Measurements from ENCODE around the gene SLC3A2. TPM values are rescaled to one million over a fixed set of nuclear protein-coding genes. Genes with fewer than 3 reads are reported as not detected.
"Not testable (repeated sequence)": the region's sequence is repeated elsewhere in the genome, so short reads cannot be mapped to it uniquely, and the experiment has no call there.

SLC3A2 gene
- total RNA-seq, 1 donor from 2014 or later = 35.0 TPM

- H3K36me3 ChIP-seq = no peaks in the 10 kb centered on the region
- intact Hi-C loops (cut with micrococcal nuclease) = no loop called here
- H3K27me3 ChIP-seq (ENCODE audit: low read depth) = peaks cover 12% of the 10 kb centered on the region
- TF ChIP-seq, protein P1, sequence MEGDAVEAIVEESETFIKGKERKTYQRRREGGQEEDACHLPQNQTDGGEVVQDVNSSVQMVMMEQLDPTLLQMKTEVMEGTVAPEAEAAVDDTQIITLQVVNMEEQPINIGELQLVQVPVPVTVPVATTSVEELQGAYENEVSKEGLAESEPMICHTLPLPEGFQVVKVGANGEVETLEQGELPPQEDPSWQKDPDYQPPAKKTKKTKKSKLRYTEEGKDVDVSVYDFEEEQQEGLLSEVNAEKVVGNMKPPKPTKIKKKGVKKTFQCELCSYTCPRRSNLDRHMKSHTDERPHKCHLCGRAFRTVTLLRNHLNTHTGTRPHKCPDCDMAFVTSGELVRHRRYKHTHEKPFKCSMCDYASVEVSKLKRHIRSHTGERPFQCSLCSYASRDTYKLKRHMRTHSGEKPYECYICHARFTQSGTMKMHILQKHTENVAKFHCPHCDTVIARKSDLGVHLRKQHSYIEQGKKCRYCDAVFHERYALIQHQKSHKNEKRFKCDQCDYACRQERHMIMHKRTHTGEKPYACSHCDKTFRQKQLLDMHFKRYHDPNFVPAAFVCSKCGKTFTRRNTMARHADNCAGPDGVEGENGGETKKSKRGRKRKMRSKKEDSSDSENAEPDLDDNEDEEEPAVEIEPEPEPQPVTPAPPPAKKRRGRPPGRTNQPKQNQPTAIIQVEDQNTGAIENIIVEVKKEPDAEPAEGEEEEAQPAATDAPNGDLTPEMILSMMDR (IDR thresholded peaks at IDR 0.05; ENCODE audit: borderline replicate concordance) = no peak
- DNase-seq = no peak
- no peak overlapping the region for H3K27ac ChIP-seq (replicated peaks)
- H3K9me3 ChIP-seq (replicated peaks) = no peaks in the 10 kb centered on the region
- H3K4me3 ChIP-seq = no peak overlapping the region
- H3K4me1 ChIP-seq = peaks cover 5% of the 10 kb centered on the region
Observed at GRCh38 chr11:62933285-62933684, 52.6 kb downstream of the SLC3A2 start.

DNA sequence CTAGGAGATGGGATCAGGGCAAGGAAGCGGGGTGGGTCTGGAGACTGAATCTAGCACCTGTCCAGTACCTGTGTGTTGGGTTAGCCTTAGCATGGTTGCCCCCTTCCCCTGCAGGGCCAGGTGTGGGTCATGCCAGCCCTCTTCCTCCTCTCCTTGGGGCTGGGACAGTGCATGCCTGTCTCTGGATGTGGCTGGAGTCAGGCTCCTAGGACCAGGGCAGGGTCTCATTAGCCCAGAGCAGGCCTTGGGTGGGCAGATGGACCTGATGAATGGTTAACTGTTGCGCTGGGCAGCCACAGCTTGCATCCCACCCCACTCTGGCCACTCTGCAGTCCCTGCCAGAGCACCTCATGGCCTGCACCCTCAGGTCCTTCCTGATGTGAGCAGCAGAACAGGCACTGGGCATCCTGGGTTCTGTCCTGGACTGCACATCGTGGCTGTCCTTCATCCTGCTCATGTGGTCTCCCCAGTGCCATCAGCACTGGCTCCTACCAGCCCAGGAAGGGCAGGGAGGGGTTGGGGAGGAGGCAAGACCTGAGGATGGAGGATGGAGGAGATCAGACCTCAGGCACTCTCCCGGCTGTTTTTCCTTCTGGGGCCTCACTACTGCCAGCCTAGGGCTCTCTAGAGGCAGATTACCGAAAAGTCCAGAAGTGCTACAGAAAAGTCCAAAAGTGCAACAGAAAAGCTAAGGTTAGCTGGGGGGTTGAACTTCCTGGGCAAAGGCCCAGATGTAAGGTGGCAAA is 53.2 kb downstream of the SLC3A2 start:
- H3K9me3 ChIP-seq (replicated peaks) = no peaks in the 10 kb centered on the region
- no peak for DNase-seq
- no peaks in the 10 kb centered on the region for H3K36me3 ChIP-seq
- intact Hi-C loops (cut with micrococcal nuclease) = no loop called here
- H3K27ac ChIP-seq (replicated peaks) = no peak overlapping the region
- TF ChIP-seq, protein P1 (IDR thresholded peaks at IDR 0.05; ENCODE audit: borderline replicate concordance) = no peak
- H3K4me3 ChIP-seq = no peak overlapping the region
- peaks cover 5% of the 10 kb centered on the region for H3K4me1 ChIP-seq
- H3K27me3 ChIP-seq (ENCODE audit: low read depth) = peaks cover 6% of the 10 kb centered on the region

DNA sequence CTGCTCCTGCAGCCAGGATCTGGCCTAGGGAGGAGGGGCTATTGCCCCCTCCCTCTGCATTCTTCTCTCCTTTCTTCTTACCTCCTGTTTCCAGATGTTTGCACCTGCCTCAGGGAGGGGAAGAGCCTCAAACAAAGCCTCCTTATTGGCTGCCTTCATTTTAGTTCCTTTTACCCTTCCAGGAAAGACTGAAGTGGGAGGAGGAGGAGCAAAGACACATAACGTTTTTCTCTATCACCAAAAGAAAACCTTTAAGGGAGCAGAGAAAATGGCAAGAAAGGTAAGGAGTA is 53.7 kb downstream of the SLC3A2 start:
- H3K4me1 ChIP-seq = peaks cover 5% of the 10 kb centered on the region
- H3K4me3 ChIP-seq = no peak overlapping the region
- no peak overlapping the region for H3K27ac ChIP-seq (replicated peaks)
- DNase-seq = no peak
- H3K27me3 ChIP-seq (ENCODE audit: low read depth) = peaks cover 4% of the 10 kb centered on the region
- no peaks in the 10 kb centered on the region for H3K36me3 ChIP-seq
- intact Hi-C loops (cut with micrococcal nuclease) = no loop called here
- TF ChIP-seq, protein P1 (IDR thresholded peaks at IDR 0.05; ENCODE audit: borderline replicate concordance) = no peak
- no peaks in the 10 kb centered on the region for H3K9me3 ChIP-seq (replicated peaks)

- H3K4me3 ChIP-seq; H3K36me3 ChIP-seq; intact Hi-C loops (cut with micrococcal nuclease); DNase-seq; H3K9me3 ChIP-seq (replicated peaks); H3K4me1 ChIP-seq; H3K27me3 ChIP-seq (ENCODE audit: low read depth); H3K27ac ChIP-seq (replicated peaks): not testable (repeated sequence)
Observed at GRCh38 chr11:62937528-62937927, 56.8 kb downstream of the SLC3A2 start.

Other genes with a start within 250 kb of the SLC3A2 start
- gene GANAB, start 234.3 kb upstream of the SLC3A2 start, total RNA-seq = 90.2 TPM
- gene INTS5, start 227.6 kb upstream of the SLC3A2 start, total RNA-seq = 10.1 TPM
- 31.1 TPM for gene C11orf98, start 215.7 kb upstream of the SLC3A2 start, total RNA-seq
- 5.0 TPM for gene CSKMT, start 215.6 kb upstream of the SLC3A2 start, total RNA-seq
- 6.9 TPM for gene UQCC3, start 209.2 kb upstream of the SLC3A2 start, total RNA-seq
- 2.1 TPM for gene LBHD1, start 208.6 kb upstream of the SLC3A2 start, total RNA-seq
- 82.3 TPM for gene UBXN1, start 201.8 kb upstream of the SLC3A2 start, total RNA-seq
- gene LRRN4CL, start 191.4 kb upstream of the SLC3A2 start, total RNA-seq = 2.7 TPM
- 18.4 TPM for gene BSCL2, start 173.5 kb upstream of the SLC3A2 start, total RNA-seq
- not detected for gene GNG3, start 173.2 kb upstream of the SLC3A2 start, total RNA-seq
- 37.6 TPM for gene HNRNPUL2, start 153.4 kb upstream of the SLC3A2 start, total RNA-seq
- 12.9 TPM for gene TTC9C, start 152.4 kb upstream of the SLC3A2 start, total RNA-seq
- 9.5 TPM for gene ZBTB3, start 126.7 kb upstream of the SLC3A2 start, total RNA-seq
- 43.4 TPM for gene POLR2G, start 119.3 kb upstream of the SLC3A2 start, total RNA-seq
- gene TAF6L, start 109.5 kb upstream of the SLC3A2 start, total RNA-seq = 8.0 TPM
- gene TMEM179B, start 93.5 kb upstream of the SLC3A2 start, total RNA-seq = 20.5 TPM
- gene TMEM223, start 88.9 kb upstream of the SLC3A2 start, total RNA-seq = 24.1 TPM
- gene NXF1, start 75.5 kb upstream of the SLC3A2 start, total RNA-seq = 43.2 TPM
- gene STX5, start 48.8 kb upstream of the SLC3A2 start, total RNA-seq = 16.7 TPM
- not detected for gene TEX54, start 48.1 kb upstream of the SLC3A2 start, total RNA-seq
- gene WDR74, start 41.3 kb upstream of the SLC3A2 start, total RNA-seq = 24.3 TPM
- gene CHRM1, start 40.5 kb downstream of the SLC3A2 start, total RNA-seq = not detected
- not detected for gene SLC22A6, start 104.1 kb downstream of the SLC3A2 start, total RNA-seq
- gene SLC22A8, start 134.9 kb downstream of the SLC3A2 start, total RNA-seq = not detected